Nephron (organoid): ENCODE results near the gene UHRF1.
A peak's percentile ranks its signal among the peaks of the same experiment; 100 is the strongest.

Experiments
- H3K27ac Mint-ChIP-seq, 3 experiments: 2 replicates each; pipeline ENCODE4 v1.8.0; 2020; ENCODE audit warnings: mixed read lengths in 3 of 3, mild to moderate bottlenecking in 2 of 3, moderate library complexity in 1 of 3
- H3K27me3 Mint-ChIP-seq: 2 replicates; pipeline ENCODE4 v1.8.0; 2021; ENCODE audit warnings: low read depth, mild to moderate bottlenecking, moderate library complexity, mixed read lengths
- H3K36me3 Mint-ChIP-seq: 2 replicates; pipeline ENCODE4 v1.8.0; 2020; ENCODE audit warnings: low read depth, mixed read lengths
- H3K4me1 Mint-ChIP-seq: 2 replicates; pipeline ENCODE4 v1.8.0; 2020; ENCODE audit warnings: mixed read lengths
- H3K4me3 Mint-ChIP-seq, 3 experiments: 2 replicates each; pipeline ENCODE4 v1.8.0; 2020; ENCODE audit warnings: mild to moderate bottlenecking in 3 of 3, mixed read lengths in 3 of 3, moderate library complexity in 2 of 3
- H3K9me3 Mint-ChIP-seq: 2 replicates; pipeline ENCODE4 v1.8.0; 2020; ENCODE audit warnings: mixed read lengths
- CTCF ChIP-seq, 3 experiments: fragments of 200-600 bp; sonication (generic); IDR thresholded peaks; one replicate each; pipeline ENCODE4 v1.5.0; 2021; ENCODE audit warnings: antibody characterized with exemption in 3 of 3; ENCODE audit not compliant: unreplicated experiment in 3 of 3

Gene UHRF1

GRCh38 chr19:4969772-4970531 is 60.7 kb downstream of the UHRF1 start:
- Mint-ChIP-seq H3K27ac (peak overlapping the region; percentile 39 to 87 (median 85)), H3K36me3 (peaks cover 4% of the 10 kb centered on the region), H3K9me3 (no peaks in the 10 kb centered on the region), H3K4me3 (peak overlapping the region; percentile 96 to 100 (median 99)), H3K27me3 (no peaks in the 10 kb centered on the region), H3K4me1 (peaks cover 43% of the 10 kb centered on the region)
- no peak for TF ChIP-seq CTCF (IDR thresholded peaks at IDR 0.05; ENCODE audit: unreplicated experiment in 3 of 3)

GRCh38 chr19:4970558-4971423 is 61.5 kb downstream of the UHRF1 start:
- H3K27me3 Mint-ChIP-seq = no peaks in the 10 kb centered on the region
- peak overlapping the region; percentile 96 to 100 (median 99) for H3K4me3 Mint-ChIP-seq
- H3K4me1 Mint-ChIP-seq = peaks cover 48% of the 10 kb centered on the region
- H3K9me3 Mint-ChIP-seq = no peaks in the 10 kb centered on the region
- H3K36me3 Mint-ChIP-seq = peaks cover 4% of the 10 kb centered on the region
- H3K27ac Mint-ChIP-seq = peak overlapping the region; percentile 39 to 87 (median 85)
- TF ChIP-seq CTCF (IDR thresholded peaks at IDR 0.05; ENCODE audit: unreplicated experiment in 3 of 3) = no peak

GRCh38 chr19:4971424-4971793 is 62.1 kb downstream of the UHRF1 start:
- Mint-ChIP-seq H3K27ac (peak overlapping the region; percentile 34 to 87 (median 39)), H3K4me3 (peak overlapping the region; percentile 96 to 100 (median 99)), H3K9me3 (no peaks in the 10 kb centered on the region), H3K27me3 (no peaks in the 10 kb centered on the region), H3K4me1 (peaks cover 52% of the 10 kb centered on the region), H3K36me3 (peaks cover 4% of the 10 kb centered on the region)
- TF ChIP-seq CTCF (IDR thresholded peaks at IDR 0.05; ENCODE audit: unreplicated experiment in 3 of 3) = no peak

GRCh38 chr19:4971816-4972495 is 62.7 kb downstream of the UHRF1 start:
- Mint-ChIP-seq H3K36me3 (peaks cover 5% of the 10 kb centered on the region), H3K27me3 (no peaks in the 10 kb centered on the region), H3K4me1 (peaks cover 57% of the 10 kb centered on the region), H3K4me3 (peak overlapping the region; percentile 96 to 100 (median 99)), H3K9me3 (no peaks in the 10 kb centered on the region), H3K27ac (peak overlapping the region in 1 of 3 experiments; percentile 34)
- TF ChIP-seq CTCF (IDR thresholded peaks at IDR 0.05; ENCODE audit: unreplicated experiment in 3 of 3) = no peak

GRCh38 chr19:4972509-4973230 is 63.4 kb downstream of the UHRF1 start:
- peak overlapping the region; percentile 52 to 74 (median 68) for H3K4me3 Mint-ChIP-seq
- no peaks in the 10 kb centered on the region for H3K27me3 Mint-ChIP-seq
- H3K36me3 Mint-ChIP-seq = peaks cover 11% of the 10 kb centered on the region
- peaks cover 60% of the 10 kb centered on the region for H3K4me1 Mint-ChIP-seq
- no peak overlapping the region for H3K27ac Mint-ChIP-seq
- no peaks in the 10 kb centered on the region for H3K9me3 Mint-ChIP-seq
- no peak for TF ChIP-seq CTCF (IDR thresholded peaks at IDR 0.05; ENCODE audit: unreplicated experiment in 3 of 3)
